G401.6 (cell line): ENCODE measurements around the gene INPP1.
"Not testable (repeated sequence)": the region's sequence is repeated elsewhere in the genome, so short reads cannot be mapped to it uniquely, and the experiment has no call there.

Experiments used
- FAIRE-seq: peaks from 2 replicates; lab custom pipeline; 2012; peaks lifted over from hg19 to GRCh38; lab: Jason Lieb, UNC

Gene INPP1, protein sequence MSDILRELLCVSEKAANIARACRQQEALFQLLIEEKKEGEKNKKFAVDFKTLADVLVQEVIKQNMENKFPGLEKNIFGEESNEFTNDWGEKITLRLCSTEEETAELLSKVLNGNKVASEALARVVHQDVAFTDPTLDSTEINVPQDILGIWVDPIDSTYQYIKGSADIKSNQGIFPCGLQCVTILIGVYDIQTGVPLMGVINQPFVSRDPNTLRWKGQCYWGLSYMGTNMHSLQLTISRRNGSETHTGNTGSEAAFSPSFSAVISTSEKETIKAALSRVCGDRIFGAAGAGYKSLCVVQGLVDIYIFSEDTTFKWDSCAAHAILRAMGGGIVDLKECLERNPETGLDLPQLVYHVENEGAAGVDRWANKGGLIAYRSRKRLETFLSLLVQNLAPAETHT

DNA sequence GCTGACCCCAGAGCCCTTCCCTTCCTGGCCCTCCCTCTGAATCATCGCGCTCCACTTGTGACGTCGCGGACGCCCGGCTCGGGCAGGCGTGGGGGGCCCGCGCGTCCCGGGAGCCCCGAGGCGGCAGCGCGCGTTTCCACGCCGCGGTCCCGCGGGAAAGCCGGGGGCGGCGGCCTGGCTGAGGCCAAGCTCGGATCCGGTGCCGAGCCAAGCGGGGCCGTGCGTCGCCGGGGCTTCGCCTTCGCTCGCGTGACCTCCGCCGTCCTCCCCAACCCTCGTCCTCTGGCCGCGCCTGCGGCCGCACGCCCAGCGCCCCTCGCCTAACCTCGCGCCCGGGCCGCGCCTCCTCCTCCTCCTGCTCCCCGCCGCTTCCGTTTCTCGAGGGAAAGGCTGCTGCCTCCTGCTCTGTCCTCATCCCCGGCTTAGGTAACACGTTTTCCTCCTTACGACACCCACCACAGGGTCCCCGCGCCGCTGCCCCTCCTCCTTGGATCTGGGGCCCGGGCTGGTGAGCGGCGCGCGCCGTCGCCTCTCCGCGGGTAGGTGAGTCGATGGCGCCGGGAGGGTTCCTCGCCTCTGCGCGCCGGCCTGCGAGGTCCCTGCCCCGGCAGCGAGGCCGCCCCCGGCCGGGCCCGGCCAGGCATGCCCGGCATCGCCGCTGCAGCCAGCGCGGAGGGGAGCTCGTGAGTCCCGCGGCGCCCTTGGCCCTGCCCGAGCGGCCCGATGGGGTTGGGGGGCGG is at the start of gene INPP1:
INPP1 (plus strand) TSS at position 54 of the 740 bp plus-strand sequence. CDS start 16,514 bp downstream, outside the sequence.
- FAIRE-seq = no peak

DNA sequence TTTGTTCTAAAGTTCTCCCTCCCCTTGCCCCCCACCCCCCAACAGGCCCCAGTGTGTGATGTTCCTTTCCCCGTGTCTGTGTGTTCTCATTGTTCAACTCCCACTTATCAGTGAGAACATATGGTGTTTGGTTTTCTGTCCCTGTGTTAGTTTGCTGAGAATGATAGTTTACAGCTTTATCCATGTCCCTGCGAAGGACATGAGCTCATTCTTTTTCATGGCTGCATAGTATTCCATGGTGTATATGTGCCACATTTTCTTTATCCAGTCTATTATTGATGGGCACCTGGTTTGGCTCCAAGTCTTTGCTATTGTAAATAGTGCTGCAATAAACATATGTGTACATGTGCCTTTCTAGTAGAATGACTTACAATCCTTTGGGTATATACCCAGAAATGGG is 45.5 kb upstream of the INPP1 start:
- not testable (repeated sequence) for FAIRE-seq

DNA sequence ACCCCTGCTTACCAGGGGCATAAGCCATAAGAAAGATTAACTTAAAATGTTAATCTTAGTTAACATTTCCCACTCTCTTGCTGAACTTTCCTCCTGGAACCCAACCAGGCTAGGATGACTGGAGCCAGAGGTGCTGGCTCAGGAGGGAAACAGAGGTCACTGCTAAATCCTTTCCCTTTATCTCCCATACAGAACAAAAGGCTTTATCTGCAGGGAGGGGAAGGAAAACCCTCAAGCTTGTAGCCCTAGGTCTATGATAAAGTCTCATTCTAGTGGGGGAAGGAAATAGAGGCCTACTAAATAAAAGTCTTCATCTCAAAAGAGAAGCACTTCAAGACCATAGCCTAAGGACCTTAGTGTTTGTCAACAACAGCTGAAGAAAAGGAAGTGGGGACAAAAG is 42.4 kb upstream of the INPP1 start:
- FAIRE-seq = no peak

DNA sequence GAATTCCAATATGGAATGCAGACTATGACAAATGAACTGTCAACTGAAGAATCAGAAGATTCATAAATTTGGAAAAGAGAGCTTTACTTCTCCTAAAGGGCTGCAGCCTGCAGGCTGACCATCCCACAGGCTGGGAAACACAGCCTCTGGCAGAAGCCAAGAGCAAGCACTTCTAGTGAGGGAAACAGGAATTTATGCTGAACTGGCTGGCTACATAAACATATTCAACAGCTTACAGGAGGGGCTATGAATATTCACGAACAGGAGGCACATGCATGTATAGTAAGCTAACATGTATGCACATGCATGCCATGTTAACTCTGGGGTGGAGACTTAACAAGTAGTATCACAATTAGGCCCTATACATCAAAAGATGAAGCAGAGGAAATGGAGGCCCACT is 41.3 kb upstream of the INPP1 start:
- no peak for FAIRE-seq

DNA sequence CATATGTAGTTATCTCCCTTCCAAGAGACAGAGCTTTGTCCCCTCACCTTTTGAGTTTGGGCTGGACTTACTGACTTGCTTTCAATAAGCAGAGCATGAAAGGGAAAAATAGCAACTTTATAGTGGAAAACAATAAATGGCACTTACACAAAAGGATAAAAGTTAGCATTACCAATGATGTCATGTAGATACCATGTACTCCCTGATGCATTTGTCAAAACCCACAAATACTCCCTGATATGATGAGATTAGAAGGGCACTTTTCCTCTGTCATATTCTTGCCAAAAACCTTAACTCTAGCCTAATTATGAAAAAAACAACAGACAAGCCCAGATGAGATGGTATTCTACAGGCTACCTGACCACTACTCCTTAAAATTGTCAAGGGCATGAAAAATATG is 39.7 kb upstream of the INPP1 start:
- no peak for FAIRE-seq

DNA sequence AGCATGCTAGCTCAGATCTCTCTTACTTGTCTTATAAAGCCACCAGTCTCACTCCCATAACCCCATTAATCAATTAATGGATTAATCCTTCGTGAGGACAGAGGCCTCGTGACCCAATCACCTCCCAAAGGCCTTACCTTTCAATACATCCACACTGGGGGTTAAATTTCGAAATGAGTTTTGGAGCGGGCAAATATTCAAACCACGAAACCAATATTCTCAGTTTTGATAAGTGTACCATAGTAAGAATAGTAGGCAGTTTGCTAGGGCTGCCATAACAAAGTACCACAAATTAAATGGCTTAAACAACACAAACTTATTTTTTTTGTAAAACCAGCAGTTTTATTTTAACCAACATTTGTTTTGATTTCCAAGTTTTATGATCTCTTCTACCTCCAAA is 39.0 kb upstream of the INPP1 start:
- FAIRE-seq = no peak

DNA sequence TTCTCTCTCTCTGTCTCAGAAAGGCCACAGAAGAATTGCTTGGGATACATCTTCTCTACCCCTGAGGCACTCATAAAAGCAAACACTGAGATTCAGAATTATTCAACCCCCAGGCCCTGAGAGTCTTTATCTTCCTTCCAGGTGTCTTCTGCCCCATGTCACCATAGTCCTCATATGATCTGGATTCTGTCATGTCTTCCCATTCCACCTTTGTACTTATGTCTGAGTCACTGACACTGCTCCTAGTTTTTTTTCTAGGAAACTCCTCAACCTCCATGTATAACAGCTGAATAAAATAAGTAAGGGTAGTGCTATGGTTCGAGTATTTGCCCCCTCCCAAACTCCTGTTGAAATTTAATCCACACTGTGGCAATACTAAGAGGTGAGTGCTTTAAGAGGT is 35.4 kb upstream of the INPP1 start:
- no peak for FAIRE-seq

DNA sequence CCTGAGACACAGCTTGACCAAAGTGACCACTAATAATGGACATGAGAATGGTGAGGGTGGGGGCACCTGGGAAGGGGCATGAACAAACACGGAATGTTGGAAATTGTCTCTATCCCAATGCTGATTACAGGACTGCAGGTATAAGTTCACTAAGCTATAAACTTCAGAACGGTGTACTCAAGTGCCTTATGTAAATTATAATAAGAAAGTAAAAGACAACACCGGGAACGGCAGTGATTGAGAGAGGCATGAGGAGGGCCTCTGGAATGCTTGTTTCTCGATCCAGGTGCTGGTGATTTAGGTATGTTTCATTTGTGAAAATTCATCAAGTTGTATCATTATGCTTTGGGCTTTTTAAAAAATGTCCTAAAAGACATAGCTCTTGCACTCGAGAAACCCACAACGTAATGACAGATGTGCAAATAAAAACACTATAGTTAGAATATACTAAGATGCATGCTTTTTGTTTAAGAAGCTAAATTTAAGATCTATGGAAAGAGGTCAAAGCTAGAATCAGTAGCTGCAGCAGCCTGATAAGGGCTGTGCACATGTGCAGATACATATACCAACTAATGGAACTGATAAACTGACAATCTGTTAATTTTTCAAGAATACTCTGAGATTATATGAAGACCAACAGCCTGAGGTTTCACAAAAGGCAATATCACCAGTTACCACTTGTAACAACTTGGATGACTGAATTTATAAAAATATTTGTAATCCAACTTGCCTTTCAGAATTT is 31.3 kb upstream of the INPP1 start:
- no peak for FAIRE-seq

DNA sequence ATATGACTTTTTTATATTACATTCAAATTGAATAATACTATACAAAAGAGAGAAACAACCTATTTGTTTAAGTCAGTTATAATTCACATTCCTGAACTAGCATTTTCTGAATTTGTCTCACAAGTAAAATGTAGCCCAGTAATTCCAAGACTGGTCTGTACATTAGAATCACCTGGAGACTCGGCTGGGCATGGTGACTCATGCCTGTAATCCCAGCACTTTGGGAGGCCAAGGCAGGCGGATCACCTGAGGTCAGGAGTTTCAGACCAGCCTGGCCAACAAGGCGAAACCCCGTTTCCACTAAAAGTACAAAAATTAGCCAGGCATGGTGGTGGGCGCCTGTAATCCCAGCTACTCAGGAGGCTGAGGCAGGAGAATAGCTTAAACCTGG is 30.8 kb upstream of the INPP1 start:
- FAIRE-seq = not testable (repeated sequence)

DNA sequence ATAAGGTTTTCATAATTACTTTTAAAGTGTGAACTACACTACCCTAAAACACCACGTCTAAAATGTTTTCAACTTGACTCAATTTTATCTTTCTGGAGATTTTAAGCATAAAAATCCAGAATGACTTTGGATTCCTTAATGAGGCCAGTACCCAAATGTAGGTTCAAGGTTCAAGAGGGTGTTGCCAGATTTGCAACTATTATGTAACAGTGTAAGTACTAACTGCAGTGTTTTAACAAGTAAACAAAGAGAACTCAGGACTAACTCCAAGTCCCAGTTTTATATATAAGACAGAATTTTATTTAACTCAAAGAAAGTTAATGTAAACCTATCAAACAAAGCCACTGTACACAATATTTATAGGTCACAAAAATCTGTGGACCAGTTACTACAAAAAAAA is 29.5 kb upstream of the INPP1 start:
- peak; percentile 60 for FAIRE-seq

DNA sequence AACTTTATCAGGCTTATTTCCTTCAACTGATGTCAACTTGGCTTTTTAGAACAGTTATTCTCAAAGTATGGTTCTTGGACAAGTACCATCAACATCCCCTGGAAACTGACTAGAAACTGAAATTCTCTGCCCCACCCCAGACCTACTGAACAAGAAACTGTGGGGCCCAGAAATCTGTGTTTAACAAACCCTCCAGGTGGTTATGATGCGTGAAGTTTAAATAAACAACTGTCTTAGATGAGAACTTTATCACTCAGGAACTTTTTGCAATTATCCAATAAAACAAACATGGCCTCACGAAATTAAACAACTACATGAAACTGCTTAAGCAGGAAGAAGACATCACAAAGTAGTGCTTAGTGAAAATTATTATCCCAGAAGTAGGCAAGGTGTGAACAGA is 28.1 kb upstream of the INPP1 start:
- no peak for FAIRE-seq

DNA sequence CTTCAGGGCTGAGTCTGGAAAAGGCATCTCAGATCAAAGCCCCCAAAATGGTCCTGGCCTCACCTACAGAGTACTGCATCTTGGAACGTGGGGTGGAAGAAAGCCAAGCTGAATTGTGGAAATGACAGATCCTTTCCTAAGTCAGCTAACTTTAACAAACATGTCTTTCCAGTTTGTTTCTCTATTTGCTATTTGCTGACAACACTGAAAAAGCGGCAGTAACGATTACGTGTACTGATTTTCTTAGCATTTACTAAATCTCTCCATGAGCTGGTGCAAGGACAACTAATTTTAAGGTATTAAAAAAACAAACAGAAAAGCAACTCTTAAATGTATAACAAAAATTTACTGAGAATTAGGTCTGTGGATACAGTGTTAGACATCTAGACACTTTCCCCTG is 24.9 kb upstream of the INPP1 start:
- FAIRE-seq = no peak

DNA sequence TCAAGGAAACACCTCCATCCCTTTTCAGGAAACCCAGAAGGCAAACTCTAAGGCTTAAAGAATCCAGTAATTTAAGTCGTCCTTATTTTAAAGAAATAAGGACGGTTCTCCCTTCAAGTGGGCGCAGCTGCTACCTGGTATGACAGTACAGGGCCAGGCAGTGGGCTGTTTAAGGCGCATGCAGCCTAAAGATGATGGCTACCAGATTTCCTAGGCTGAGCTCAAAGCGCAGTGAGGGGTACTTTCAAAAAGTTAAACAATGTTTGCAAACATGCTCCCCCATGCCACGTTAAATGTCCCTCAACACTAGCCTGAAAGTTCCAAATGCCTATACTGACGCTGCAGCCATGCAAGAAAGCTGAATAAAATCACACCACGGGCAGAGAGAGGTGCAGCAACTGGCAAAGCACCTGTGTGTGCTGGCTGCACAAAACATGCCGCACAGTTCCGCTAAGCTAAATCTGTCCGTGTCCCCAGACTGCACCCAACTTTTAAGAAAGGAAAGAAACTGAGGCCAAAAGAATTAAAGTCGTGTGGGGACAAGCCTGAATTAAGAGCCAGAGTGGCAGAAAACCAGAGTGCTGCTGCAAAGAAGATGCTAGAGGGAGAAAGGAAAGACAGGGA is 24.3 kb upstream of the INPP1 start:
- no peak for FAIRE-seq

DNA sequence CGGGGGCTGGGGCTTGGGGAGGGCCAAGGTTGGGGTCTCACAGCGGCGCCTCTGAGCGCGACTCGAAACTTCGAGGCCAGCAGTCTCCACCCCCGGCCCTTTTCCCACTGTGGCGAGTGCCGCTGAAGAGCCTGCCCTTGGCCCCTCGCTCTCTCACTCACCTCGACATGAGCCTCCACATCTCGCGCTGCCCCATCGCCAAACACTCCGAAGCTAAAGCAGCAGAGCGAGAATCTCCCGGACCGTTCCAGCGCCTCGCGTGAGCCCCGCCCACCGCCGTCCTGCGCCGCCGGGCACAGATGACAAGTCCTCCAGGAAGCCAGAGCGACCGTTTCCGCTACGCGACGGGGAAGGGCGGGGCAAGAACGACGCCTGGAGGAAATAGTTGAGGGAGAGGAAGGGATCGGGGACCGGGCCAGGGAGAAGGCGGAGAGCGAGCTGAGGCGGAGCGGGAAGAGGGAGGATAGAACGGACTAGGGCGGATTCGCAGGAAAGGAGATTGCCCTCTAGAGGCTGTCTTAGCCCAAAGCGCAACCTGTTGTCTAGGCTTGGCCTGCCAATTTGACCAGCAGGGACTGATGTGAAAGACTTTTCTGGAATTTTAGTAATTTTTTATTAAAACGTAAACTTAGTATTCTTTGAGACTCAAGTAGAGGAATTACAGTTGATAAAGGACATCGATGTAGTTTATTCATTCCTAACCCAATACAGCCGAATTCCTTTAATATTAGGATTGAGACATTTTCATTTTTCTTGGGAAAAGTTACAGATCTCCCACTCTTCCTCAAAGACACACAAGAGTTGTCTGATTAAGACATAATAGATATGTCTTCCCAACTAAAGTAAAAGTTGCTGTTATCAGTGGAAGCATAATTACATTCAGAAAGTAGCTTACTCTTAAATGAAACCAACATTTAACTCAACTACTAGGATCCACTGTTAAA is 23.6 kb upstream of the INPP1 start, which contains the start of gene HIBCH:
HIBCH (minus strand) TSS at position 272 of the 944 bp plus-strand sequence; CDS start at position 196, 76 bp downstream.
- peak; percentile 99 for FAIRE-seq

DNA sequence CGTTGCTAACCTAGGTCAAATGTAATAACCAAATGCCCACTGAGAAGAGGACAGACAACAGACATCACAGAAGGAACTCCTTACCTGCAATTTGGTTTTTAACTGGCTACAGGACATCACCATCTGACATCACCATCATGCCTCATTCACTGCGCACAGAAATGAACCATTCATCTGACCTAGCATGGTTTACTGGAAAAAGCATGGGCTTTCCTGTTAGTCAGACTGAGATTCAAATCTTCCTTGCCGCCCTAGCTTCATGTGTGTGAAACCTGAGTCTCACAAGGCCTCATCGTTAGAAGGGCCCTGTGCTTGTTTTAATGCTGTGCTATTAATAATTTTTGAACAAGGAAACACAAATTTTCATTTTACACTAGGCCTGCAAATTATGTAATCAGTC is 22.7 kb upstream of the INPP1 start:
- no peak for FAIRE-seq

DNA sequence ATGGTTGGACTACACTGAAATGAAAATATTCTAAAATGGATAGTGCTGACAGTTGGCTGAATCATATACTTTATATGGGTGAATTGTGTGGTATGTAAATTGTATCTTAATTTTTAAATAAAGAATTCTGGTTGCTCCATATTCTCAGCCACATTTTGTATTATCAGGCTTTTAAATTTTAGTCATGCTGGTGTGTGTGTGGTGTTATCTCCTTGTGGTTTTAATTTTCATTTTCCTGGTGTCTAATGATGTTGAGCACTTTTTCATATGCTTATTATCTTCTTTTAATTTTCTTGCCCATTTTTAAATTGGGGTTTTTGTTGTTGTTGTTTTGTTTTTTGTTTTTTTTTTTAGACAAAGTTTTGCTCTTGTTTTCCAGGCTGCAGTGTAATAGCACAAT is 20.0 kb upstream of the INPP1 start:
- FAIRE-seq = no peak

DNA sequence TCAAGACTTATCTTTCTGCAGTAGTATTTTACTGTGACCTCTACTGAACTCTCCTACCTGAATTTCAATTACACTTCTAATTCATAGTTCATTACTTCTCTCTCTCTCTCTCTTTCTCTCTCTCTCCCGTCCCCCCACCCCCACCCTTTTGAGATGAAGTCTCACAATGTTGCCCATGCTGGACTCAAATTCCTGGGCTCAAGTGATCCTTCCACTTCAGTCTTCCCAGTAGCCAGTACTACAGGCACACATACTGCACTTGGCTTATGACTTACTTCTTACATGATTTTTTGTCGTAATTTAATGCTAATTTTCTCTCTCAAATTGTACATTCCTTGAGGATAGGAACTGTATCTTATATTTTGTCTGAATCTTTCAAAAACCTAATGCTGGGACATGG is 17.8 kb upstream of the INPP1 start:
- FAIRE-seq = no peak

DNA sequence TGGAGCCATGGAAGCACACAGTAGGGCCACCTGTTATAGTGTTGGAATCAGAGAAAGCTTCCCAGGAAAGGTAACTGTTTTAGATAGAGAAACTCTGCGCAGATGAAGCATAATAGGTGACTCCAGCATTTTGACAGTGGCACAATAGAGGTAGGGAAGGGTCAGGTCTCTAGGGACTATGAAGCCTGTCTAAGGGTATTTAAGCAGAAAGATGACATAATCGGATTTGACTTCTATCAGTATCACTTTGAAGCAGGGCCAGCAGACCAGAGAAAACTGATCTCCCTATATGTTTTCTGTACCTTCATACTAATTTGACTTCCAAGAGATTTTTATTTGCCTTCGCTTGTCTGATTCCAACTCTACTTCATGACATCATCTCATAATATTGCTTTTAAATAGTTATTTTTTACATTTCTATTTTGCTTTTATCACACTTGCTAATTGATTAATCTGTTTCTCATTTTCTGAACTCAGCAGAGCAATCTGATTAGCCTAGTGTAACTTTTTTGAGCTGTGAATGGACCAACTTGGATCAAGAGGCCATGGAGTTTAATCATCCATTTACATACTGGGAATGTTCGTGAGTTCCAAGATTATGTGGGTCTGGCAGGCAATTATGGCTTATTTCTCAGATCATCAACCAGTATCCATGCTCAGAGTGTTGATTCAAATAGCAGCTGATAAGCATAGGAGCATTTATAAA is 15.4 kb upstream of the INPP1 start:
- no peak for FAIRE-seq

DNA sequence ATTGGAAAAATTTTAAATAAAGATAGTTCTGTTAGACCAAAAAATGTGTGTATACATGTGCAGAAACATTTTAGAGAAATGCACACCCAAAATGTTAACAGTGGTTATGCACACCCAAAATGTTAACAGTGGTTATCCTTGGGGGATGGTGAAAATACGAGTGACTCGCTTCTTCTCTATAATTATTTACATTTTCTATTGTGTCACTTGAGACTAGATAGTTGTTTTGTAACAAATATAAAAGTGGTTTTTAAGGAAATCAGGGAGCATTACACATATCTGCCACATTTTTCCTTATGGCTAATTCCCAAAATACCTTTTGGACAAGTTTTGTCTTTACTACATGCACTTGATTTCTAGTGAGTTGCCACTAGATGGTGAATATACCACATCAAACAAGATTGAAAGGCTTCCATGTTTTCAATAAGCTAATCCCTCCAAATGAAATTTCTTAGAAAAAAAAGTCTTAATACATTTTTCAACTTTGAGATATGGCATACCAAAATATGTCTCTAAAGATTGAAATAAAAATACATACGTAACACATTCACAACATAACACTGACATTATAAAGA is 14.7 kb upstream of the INPP1 start:
- peak; percentile 28 for FAIRE-seq

DNA sequence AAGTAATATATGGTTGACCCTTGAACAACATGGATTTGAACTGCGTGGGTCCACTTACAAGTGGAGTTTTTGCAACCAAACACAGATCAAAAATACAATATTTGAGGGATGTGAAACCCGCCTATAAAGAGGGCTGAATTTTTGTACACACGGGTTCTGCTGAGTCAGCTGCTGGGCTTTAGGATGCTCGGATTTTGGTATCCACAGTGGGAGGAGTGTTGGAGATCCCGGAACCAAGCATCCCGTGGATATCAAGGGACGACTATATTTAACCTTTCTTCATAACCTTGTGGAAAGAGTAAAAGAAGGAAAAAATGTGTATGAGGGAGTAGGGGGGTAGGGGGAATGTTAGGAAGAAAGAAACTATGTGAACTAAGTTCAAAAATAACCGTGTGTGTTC is 10.0 kb upstream of the INPP1 start:
- no peak for FAIRE-seq
